ENCODE data around the gene POLR3A. TPM values are rescaled to one million over a fixed set of nuclear protein-coding genes. Genes with fewer than 3 reads are reported as not detected.
A peak's percentile ranks its signal among the peaks of the same experiment; 100 is the strongest.

Gene POLR3A
- total and polyA plus RNA-seq, 12 donors: 4.2 to 12.5 (median 10.2) TPM

GRCh38 chr10:77969114-77969513 lies 60.2 kb downstream of the POLR3A start:
- no peak for ATAC-seq
- H3K27ac ChIP-seq: peak overlapping the region in 1 of 10 donors; percentile 1
- no peak overlapping the region for H3K4me3 ChIP-seq
- no peaks in the 10 kb centered on the region for H3K36me3 ChIP-seq
- H3K4me1 ChIP-seq: peaks cover 0 to 27% (median 12%) of the 10 kb centered on the region in 9 donors
- WGBS, 2 donors: 54 to 65% methylated on average over 4 of the region's 4 CpGs
- H3K27me3 ChIP-seq: no peaks in the 10 kb centered on the region
- no peaks in the 10 kb centered on the region for H3K9me3 ChIP-seq
- intact Hi-C loops (cut with DNase I): no loop called here
- no peak for TF ChIP-seq CTCF (IDR thresholded peaks at IDR 0.05)
- DNase-seq: no peak

- intact Hi-C loops (cut with DNase I): no loop called here
- TF ChIP-seq CTCF (IDR thresholded peaks at IDR 0.05): no peak
- no peaks in the 10 kb centered on the region for H3K27me3 ChIP-seq
- no peaks in the 10 kb centered on the region for H3K9me3 ChIP-seq
- H3K36me3 ChIP-seq: no peaks in the 10 kb centered on the region
- no peak overlapping the region for H3K4me3 ChIP-seq
- 55 to 63% methylated on average over 8 of the region's 8 CpGs for WGBS, 2 donors
- H3K4me1 ChIP-seq: peaks cover 0 to 24% (median 12%) of the 10 kb centered on the region in 9 donors
- ATAC-seq (no peak), DNase-seq (no peak)
- H3K27ac ChIP-seq: no peak overlapping the region
These were observed 61.7 kb downstream of the POLR3A start for GRCh38 chr10:77967611-77968022.

GRCh38 chr10:77965294-77965693 lies 64.0 kb downstream of the POLR3A start:
- no peaks in the 10 kb centered on the region for H3K36me3 ChIP-seq
- no peak for DNase-seq
- no peak overlapping the region for H3K4me3 ChIP-seq
- no peak overlapping the region for H3K27ac ChIP-seq
- intact Hi-C loops (cut with DNase I): no loop called here
- no peaks in the 10 kb centered on the region for H3K9me3 ChIP-seq
- no peaks in the 10 kb centered on the region for H3K27me3 ChIP-seq
- ATAC-seq: peak in 1 of 8 donors; percentile 46
- WGBS, 2 donors: 90 to 91% methylated on average over 5 of the region's 5 CpGs
- TF ChIP-seq CTCF (IDR thresholded peaks at IDR 0.05): no peak
- peaks cover 0 to 4% (median 0%) of the 10 kb centered on the region in 9 donors for H3K4me1 ChIP-seq

GRCh38 chr10:77964811-77965210 lies 64.5 kb downstream of the POLR3A start:
- TF ChIP-seq CTCF (IDR thresholded peaks at IDR 0.05): no peak
- no peak for ATAC-seq
- Histone ChIP-seq H3K36me3 (no peaks in the 10 kb centered on the region), H3K27ac (no peak overlapping the region), H3K4me1 (peaks cover 0 to 4% (median 0%) of the 10 kb centered on the region in 9 donors), H3K9me3 (no peaks in the 10 kb centered on the region), H3K4me3 (no peak overlapping the region), H3K27me3 (no peaks in the 10 kb centered on the region)
- intact Hi-C loops (cut with DNase I): no loop called here
- 87 to 93% methylated on average over 1 of the region's 1 CpG for WGBS, 2 donors
- DNase-seq: no peak
